Fibroblast of pulmonary artery (primary cell): Measurements from ENCODE around the gene EPHB1.
A peak's percentile ranks its signal among the peaks of the same experiment; 100 is the strongest.
"Not testable (repeated sequence)": the region's sequence is repeated elsewhere in the genome, so short reads cannot be mapped to it uniquely, and the experiment has no call there.

Source experiments
- DNase-seq: peaks from one replicate; pipeline ENCODE4 v3.0.0-alpha.2; 2010; ENCODE audit warnings: low read depth
- H3K4me3 ChIP-seq: replicated peaks from 2 replicates; pipeline ENCODE4 v1.5.1; 2011; ENCODE audit warnings: low read depth, mild to moderate bottlenecking, control low read depth, low read length, moderate library complexity
- TF ChIP-seq, protein P1 (sequence below): IDR thresholded peaks from 2 replicates; pipeline ENCODE4 v1.5.1; 2011; ENCODE audit warnings: mild to moderate bottlenecking, control low read depth, low read length, inconsistent platforms; ENCODE audit errors: missing control alignments

Gene EPHB1

DNA sequence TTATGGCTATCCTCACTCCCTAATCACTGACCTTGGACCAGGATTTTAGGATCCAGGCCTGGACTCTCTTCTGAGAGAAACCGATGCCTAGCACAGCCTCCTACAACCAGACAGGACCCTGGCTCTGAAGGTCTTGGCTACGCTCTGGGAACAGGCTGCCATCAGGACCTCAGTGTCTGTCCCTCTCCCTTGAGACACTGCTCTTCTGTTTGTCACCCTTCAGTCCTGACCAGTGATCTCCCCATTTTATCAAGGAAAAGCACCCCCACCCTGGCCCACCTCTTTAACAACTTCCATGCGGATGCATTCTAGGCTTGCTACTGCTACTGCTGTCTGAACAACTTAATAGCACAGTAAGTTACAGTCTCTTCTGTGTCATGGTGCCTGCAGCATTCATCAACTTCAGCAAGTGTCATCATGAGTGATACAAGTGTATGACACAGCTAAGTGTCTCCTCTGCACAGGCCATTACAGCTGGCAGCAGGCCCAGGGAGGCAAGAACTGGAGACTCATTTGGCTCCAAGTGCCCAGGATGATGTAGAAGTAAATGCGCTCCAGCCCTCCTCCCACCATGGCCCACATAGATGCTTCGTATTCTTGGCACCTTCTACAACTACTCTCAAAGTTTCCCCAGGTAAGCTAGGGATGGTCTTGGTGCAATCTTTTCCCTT lies 302.4 kb downstream of the EPHB1 start:
- TF ChIP-seq, protein P1, sequence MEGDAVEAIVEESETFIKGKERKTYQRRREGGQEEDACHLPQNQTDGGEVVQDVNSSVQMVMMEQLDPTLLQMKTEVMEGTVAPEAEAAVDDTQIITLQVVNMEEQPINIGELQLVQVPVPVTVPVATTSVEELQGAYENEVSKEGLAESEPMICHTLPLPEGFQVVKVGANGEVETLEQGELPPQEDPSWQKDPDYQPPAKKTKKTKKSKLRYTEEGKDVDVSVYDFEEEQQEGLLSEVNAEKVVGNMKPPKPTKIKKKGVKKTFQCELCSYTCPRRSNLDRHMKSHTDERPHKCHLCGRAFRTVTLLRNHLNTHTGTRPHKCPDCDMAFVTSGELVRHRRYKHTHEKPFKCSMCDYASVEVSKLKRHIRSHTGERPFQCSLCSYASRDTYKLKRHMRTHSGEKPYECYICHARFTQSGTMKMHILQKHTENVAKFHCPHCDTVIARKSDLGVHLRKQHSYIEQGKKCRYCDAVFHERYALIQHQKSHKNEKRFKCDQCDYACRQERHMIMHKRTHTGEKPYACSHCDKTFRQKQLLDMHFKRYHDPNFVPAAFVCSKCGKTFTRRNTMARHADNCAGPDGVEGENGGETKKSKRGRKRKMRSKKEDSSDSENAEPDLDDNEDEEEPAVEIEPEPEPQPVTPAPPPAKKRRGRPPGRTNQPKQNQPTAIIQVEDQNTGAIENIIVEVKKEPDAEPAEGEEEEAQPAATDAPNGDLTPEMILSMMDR, result no peak
- no peak overlapping the region for H3K4me3 ChIP-seq
- no peak for DNase-seq

DNA sequence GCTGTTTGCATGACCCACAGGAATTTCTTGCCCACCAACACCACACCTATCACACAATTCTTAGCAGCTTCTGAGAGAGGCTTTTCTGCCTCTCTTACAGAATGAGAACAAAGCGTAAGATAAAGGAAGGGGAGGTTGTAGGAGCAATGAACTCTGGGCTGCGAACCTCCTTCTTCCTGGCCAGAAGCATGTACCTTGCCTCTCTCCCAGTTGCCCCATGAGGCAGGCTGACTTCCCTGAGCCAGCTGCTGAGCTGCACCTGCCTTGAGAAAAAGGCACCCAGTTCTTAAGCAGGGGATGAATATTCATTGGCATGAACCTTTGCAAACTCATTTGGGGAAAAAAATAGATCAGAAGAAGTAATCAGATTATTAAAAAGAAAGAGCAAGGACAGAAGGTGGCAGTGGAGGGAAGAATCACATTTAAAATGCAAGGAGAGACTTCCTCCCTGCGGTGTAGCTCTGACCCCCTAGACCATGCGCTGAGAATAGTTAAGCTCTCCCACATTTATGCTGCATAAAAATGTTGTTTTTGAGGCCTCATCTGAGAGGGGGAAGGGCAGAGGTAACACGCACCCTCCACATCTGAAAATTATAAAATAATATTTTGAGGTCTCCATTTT lies 304.8 kb downstream of the EPHB1 start:
- TF ChIP-seq, protein P1, result no peak
- DNase-seq, result no peak
- no peak overlapping the region for H3K4me3 ChIP-seq

DNA sequence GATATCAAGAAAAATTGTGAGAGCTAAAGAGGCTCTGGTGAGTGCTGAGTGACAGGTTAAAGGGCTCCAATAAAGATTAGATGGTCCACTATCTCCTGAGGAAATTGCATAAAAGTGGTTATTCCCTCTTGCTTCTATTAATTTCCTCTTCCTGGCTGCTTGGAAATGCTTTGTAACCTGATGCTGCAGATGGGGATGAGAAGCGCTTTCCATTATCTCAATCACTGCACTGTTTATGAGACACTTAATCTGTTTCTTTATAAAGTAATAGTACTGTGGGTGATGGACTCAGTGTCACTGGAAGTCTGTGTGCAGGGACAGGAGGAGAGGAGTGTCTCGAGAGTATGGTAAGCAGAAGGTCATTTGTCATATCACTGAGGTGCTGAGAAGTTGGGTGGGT lies 305.3 kb downstream of the EPHB1 start:
- H3K4me3 ChIP-seq, result no peak overlapping the region
- TF ChIP-seq, protein P1, result no peak
- no peak for DNase-seq

DNA sequence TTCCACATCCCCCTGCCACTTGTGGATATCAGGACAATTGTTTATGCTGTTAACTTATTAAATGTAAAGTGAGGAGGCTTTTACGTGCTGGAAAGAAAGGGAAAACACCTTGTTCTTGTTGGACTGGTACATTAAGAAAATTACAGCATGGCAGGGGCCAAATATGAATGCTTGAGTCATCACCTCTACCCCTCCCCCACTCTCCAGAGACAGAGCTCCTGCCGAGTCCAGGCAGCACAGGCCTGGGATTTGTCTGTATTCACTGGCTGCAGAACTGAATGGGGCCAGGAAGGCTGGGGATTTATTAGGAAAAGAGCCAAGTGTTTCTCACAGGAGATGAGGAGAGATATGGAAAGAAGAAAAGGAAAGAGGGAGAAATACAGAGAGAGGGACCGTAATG lies 308.9 kb downstream of the EPHB1 start:
- no peak for DNase-seq
- TF ChIP-seq, protein P1, result no peak
- no peak overlapping the region for H3K4me3 ChIP-seq

DNA sequence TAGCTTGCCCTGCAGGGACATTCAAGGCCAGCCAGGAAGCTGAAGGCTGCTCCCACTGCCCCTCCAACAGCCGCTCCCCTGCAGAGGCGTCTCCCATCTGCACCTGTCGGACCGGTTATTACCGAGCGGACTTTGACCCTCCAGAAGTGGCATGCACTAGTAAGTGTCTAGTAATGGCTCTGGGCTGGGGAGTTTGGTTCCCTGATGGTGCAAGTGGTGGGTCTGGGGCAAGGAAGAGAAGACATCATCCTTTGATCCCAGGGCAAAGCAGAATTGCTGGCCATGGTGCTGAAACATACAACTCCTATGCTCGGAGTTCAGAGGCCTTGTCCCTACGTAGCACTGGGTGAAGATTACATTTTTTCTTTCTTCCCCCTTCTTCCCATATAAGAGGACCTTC lies 311.4 kb downstream of the EPHB1 start:
- DNase-seq, result peak; percentile 2
- H3K4me3 ChIP-seq, result no peak overlapping the region
- TF ChIP-seq, protein P1, result no peak

DNA sequence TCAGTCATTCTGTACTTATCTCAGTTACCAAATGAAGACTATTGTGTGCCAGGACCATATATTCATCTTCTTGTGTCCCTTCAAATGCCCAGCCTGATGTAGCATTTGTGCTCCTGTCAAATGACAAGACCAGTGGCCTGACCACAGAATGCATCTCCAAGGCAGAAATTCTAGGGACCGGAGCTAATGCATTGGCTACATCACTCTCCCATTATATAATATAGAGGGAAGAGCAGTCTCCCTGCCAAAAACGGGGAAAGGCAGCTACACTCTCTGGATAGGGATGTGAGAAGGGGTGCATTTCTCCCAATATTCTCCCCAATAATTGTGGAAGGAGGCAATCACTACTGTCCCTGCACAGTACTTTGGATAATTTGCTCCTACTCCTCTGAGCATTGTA lies 312.0 kb downstream of the EPHB1 start:
- TF ChIP-seq, protein P1, result no peak
- DNase-seq, result no peak
- H3K4me3 ChIP-seq, result no peak overlapping the region

GRCh38 chr3:135109681-135110080 lies 314.6 kb downstream of the EPHB1 start:
- DNase-seq, result no peak
- TF ChIP-seq, protein P1, result no peak
- no peak overlapping the region for H3K4me3 ChIP-seq

DNA sequence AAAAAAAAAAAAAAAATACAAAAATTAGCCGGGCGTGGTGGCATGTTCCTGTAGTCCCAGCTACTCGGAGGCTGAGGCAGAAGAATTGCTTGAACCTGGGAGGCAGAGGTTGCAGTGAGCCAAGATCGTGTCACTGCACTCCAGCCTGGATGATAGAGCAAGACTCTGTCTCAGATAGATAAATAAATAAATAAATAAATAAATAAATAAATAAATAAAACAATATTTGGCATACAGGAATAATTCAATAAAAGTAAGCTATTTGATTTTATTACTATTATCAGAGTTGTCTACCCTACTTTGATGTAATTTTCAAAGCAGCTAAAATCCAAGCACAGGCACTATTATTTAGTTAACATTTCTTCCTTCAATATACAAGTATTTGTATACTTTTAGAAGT lies 319.5 kb downstream of the EPHB1 start:
- H3K4me3 ChIP-seq, DNase-seq: not testable (repeated sequence)
